ENCODE data around the gene TOMM34. TPM values are rescaled to one million over a fixed set of nuclear protein-coding genes. Genes with fewer than 3 reads are reported as not detected.

The TOMM34 gene
- total RNA-seq, 1 experiment from 2014 or later = 37.5 TPM

- Histone ChIP-seq H3K4me1 (ENCODE audit: insufficient read depth, low read length) (no peaks in the 10 kb centered on the region), H2AFZ (ENCODE audit: low read length) (no peak overlapping the region), H3K79me2 (ENCODE audit: insufficient read depth, low read length) (no peaks in the 10 kb centered on the region), H3K4ac (ENCODE audit: low read depth, low read length) (no peak overlapping the region), H2BK12ac (ENCODE audit: insufficient read length, low read depth, low read length) (no peak overlapping the region), H3K27me3 (ENCODE audit: insufficient read depth, low read length) (no peaks in the 10 kb centered on the region), H3K9me3 (ENCODE audit: control insufficient read depth, low read depth, low read length) (no peaks in the 10 kb centered on the region), H3K23me2 (ENCODE audit: insufficient read length, low read depth, low read length, poor library complexity, severe bottlenecking) (no peaks in the 10 kb centered on the region), H4K20me1 (ENCODE audit: control insufficient read depth, insufficient read depth, insufficient read length) (no peaks in the 10 kb centered on the region), H3T11ph (ENCODE audit: low read length) (no peak overlapping the region), H4K5ac (ENCODE audit: insufficient read length, low read depth, low read length) (no peak overlapping the region), H3K9ac (ENCODE audit: extremely low read depth, insufficient read length, low read length) (no peak overlapping the region), H2BK20ac (ENCODE audit: low read depth, low read length, poor library complexity, severe bottlenecking) (no peak overlapping the region), H3K4me2 (ENCODE audit: insufficient read depth, insufficient read length, low read length) (no peak overlapping the region), H3K56ac (ENCODE audit: insufficient read length, low read depth, low read length) (no peak overlapping the region), H3K23ac (ENCODE audit: insufficient read length, low read depth, low read length) (no peak overlapping the region), H3K14ac (ENCODE audit: insufficient read depth, low read length) (no peak overlapping the region), H4K8ac (replicated peaks; ENCODE audit: insufficient read length, low read depth, low read length) (no peak overlapping the region), H3K79me1 (ENCODE audit: insufficient read depth, low read depth, low read length, poor library complexity, severe bottlenecking) (no peaks in the 10 kb centered on the region), H2BK15ac (ENCODE audit: low read depth, low read length) (no peak overlapping the region), H3K27ac (ENCODE audit: insufficient read length, low read depth, low read length) (no peak overlapping the region), H3K18ac (ENCODE audit: insufficient read length, low read depth, low read length) (no peak overlapping the region), H2BK5ac (ENCODE audit: insufficient read length, low read length) (no peak overlapping the region), H2BK120ac (ENCODE audit: low read depth, low read length, poor library complexity, severe bottlenecking) (no peak overlapping the region), H4K91ac (ENCODE audit: insufficient read length, low read depth, low read length) (no peak overlapping the region), H2AK5ac (ENCODE audit: insufficient read length, low read length) (no peak overlapping the region)
- DNase-seq = no peak
- H3K27ac Mint-ChIP-seq = no peak overlapping the region
- no peaks in the 10 kb centered on the region for H3K4me1 Mint-ChIP-seq
- no peak overlapping the region for H3K4me3 Mint-ChIP-seq
- TF ChIP-seq CTCF (conservative IDR thresholded peaks at IDR 0.05) = no peak
- H3K9me3 Mint-ChIP-seq = no peaks in the 10 kb centered on the region
- no CpG with 5 or more reads among the region's 4 CpGs for WGBS (ENCODE audit: extremely low coverage, insufficient read length, low lambda C conversion rate)
- H3K36me3 Mint-ChIP-seq (ENCODE audit: insufficient read depth in 1 of 3, low read depth in 3 of 3) = peaks cover 9 to 80% (median 43%) of the 10 kb centered on the region in 3 experiments; a peak in 6 of 7 replicates
- no peaks in the 10 kb centered on the region for H3K27me3 Mint-ChIP-seq (ENCODE audit: low read depth)
These were observed 16.4 kb downstream of the TOMM34 start for GRCh38 chr20:44943828-44944227.
